GM19351 (cell line): ENCODE results near the gene ZNF451.

Experiments
- ATAC-seq: cut with Tn5 transposase; IDR thresholded peaks from one replicate; pipeline ENCODE4 v1.9.1; 2021; ENCODE audit warnings: mild to moderate bottlenecking, moderate library complexity; ENCODE audit not compliant: unreplicated experiment

ZNF451 gene

DNA sequence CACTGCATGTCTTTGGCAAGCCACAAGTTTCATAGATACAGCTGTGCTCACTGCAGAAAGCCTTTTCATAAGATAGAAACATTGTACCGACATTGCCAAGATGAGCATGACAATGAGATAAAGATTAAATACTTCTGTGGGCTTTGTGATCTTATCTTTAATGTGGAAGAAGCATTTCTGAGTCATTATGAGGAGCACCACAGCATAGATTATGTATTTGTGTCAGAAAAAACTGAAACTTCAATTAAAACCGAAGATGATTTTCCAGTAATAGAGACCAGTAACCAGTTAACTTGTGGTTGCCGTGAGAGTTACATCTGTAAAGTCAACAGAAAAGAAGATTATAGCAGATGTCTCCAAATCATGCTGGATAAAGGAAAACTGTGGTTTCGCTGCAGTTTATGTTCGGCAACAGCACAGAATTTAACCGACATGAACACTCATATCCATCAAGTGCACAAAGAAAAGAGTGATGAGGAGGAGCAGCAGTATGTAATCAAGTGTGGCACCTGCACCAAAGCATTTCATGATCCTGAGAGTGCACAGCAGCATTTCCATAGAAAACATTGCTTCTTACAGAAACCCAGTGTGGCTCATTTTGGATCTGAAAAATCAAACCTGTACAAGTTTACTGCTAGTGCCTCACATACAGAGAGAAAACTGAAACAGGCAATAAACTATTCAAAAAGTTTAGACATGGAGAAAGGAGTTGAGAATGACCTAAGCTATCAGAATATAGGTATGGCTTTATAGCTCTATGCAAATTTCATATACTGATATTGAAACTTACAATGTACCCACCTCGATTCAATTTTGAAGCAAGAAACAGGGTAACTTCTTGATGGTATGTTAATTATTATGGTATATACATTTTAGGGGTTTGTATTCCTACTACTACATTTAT lies 58.2 kb downstream of the ZNF451 start:
- ATAC-seq: no peak

DNA sequence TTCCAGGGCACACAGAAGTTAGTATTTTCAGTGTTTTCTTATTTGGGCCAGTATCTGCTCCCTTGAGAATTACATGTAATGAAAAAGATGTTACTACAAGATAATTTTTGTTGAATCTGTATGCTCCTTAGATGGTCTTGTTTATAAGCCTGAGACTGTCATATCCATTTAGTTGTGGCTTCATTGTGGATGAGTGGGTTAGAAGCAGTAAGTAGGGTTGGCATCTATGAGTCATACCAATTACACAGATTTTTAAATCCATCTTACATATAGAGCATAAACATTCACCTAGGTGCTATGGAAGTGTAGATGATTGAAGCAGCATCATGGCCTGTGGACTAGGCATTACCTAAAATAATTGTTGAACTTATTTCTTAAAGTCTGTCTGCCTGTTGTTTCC lies 68.7 kb downstream of the ZNF451 start:
- no peak for ATAC-seq

DNA sequence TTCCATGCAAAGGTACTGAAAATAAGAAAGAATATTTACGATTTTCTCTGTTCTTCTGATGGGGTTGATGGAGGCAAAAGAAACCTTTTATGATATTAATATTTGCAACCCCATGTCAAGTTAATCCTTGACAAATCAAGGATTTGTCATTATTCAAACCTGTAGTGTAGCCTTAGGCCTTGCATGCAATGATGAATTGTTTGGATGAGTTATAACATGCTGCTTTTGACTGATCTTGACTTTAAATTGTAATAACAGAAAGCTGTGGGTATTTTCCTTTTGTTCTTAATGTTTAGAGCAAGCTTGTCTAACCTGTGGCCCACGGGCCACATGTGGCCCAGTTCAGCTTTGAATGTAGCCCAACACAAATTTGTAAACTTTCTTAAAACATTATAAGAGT lies 69.1 kb downstream of the ZNF451 start:
- no peak for ATAC-seq

DNA sequence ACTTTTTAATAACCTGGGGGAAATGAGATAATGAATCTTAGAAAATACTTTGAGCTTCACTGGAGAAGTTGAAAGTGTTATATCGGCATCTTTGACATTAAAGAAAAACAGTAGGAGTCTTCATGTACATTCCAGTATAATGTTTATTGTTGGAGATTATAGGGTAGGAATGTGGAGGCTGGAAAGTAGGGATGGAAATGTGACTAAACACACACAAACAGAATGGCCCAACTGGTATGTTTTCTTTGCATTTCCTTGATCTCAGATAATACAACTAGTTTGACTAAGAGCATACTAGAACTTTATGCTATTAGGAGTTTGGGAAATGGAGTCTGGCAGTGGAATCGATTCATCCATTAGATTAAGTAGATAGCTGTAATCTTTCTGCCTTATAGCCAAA lies 72.0 kb downstream of the ZNF451 start:
- ATAC-seq: no peak

DNA sequence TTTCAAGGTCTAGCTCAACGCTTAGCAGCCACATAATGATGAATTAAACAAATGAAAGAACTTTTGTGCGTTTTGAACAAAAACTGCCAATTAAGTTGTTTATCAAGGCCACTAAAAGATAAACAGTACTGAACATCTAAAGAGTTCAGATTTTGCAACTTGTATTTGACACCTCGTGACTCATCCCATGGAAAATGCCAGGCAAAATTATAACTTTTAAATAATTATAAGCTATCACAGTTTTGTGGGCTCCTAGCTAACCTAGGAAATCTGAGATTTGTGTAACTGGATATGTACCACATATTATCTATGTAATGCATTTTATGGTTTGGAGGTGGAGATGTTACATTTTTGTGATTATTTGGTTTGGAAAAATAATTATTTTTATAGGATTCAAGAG lies 72.5 kb downstream of the ZNF451 start:
- ATAC-seq: no peak

DNA sequence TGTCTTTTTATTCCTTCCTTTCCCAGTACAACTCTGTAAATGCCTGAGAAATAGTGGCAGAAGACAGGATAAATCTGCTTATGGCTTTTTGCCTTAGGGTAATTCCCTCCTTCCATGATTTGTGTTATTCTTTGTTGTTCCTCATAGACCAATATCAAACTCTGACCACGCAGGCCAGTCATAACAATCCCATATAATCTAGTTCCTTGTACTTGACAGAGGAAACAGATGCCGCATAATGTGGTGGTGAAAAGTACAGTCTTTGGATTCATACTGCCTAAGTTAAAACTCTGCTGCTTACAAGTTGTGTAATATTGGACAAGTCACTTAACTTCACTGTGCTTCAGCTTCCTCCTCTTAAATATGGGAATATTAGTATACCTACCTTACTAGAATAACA lies 74.0 kb downstream of the ZNF451 start:
- no peak for ATAC-seq

DNA sequence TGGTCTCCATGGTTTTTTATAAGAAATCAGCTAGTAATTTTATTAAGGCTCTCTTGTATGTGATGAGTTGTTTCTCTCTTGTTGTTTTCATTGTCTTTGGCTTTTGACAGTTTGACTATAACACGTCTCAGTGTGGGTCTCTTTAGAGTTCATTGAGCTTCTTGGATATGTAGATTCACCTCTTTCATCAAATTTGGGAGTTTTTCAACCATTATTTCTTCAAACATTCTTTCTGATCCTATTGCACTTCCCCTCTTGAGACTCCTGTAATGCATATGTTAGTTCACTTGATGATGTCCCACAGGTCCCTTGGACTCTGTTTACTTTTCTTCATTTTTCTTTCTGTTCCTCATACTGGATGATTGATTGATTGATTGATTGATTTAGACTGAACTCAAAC lies 75.1 kb downstream of the ZNF451 start:
- no peak for ATAC-seq

DNA sequence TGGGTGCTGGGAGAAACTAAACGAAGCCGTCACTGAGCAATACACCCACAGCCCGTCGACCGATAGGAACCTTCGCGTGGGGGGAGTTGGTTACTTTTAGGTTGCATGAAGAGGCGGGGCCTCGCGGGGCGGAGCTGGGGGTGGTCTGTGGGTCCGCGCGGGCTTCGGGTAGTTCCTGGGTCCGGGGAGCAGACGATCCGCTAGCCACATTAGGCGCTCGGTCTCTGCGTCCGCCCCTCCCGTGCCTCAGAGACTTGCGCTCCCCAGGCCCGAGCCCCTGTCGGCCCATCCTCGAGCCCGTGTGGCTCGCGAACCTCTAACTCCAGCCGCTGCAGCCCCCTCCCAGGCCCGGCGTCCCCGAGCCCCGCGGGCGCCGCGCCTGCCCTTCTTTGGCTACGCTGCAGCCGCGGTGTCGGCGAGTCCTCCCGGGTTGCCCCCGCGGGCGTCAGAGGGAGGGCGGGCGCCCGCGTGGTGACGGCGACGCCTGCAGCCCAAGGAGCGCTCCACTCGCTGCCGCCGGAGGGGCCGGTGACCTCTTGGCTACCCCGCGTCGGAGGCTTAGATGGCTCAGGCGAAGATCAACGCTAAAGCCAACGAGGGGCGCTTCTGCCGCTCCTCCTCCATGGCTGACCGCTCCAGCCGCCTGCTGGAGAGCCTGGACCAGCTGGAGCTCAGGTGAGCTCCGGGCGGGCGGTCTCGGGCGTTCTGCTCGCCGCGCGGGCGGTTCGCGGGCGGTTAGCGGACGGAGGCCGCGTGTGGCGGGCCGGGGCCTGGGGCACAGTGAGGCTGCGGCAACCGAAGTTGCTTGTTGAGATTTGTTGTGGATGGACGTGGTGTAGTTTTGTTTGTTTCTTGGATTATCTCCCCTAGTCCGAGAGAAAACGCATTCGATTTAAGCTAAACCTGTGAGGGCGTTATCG lies 82.4 kb downstream of the ZNF451 start, which contains the start of gene BAG2:
Gene BAG2, plus strand, starts transcription at position 191 of the 920 bp plus-strand sequence. Its CDS starts 372 bp downstream, at position 563.
- peak; percentile 82 for ATAC-seq

DNA sequence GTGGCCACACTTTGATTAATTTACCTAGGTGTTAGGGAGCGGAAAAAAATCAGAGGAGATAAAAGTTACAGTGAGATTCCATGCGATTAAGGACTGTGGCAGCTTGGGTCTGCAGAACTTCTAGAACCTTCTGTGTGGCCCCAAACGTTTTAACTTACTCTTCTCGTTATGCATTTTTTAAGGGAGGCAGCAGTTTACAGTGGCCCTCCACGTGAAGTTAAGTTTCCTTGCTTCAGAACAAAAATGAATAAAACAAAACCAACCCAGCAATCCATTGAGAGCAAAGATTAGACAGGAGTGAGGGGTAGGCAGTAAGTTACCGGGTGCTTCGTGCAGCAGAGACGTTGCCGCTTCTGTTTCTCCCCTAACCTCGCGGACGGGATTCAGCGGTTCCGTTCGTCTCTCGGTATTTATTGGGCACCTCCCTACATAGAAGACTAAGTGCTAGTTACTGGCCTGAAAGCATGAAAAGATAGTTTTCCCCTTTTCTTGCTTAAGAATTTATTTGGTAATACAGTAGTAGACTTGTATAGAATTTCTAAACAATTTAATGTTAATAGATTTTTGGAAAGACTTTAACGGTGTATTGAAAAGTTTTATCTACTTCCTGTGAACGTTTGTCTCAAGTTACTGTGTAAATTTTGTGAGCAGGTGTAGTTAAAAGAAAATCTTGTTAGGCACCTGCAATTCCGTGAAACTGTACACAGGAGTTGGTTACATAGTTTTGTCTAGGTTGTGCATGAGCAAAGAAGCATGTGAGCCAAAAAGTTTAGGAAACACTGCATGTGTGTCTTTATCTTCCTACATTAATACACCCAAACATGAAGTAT lies 83.3 kb downstream of the ZNF451 start:
- peak; percentile 18 for ATAC-seq

DNA sequence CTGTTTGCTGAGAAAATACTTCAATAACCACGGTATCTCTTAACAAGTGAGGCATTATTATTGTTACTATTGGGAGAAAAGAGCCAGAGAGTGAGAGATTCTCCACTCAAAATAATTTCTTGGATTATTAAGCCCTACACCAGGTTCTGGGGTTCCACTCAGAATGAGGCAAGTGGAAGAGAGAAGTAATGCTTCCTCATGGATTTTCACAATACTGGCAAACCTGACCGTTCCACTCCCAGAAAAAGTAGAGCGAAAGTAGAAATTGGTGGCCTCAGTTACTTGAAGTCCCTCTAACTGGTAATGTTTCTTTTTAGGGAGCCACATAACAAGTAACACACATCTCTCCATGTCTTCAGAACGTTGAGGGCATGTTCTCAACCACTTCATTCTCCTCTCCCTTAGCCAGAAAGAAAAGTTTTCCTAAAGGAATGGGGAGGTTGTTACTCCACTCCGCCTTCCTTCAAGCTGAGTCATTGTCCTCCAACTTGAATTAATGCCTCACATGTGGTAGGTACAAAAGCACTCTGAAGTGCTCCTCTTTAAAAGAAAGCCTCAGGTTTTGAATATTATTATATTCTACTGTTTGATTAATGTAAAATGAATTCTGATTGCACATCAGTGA lies 84.0 kb downstream of the ZNF451 start:
- no peak for ATAC-seq

DNA sequence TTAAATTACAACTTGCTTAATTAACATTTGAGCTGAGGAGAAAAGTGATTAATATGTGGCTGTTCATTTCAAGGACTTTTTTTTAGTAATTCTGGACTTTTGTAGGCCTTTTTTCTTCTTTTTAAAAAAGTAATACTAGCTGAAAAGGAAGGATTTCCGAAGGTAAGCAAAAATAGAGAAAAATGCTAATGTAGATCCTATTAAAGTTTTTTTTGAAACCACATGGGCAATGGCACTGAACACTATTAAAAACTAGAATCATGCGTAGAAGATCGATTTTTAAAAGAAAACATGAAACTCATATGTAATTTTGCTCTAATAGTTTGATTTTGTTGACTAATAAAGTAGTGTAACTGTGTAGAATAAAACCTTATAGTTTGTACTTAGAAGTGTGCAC lies 84.5 kb downstream of the ZNF451 start:
- ATAC-seq: no peak

DNA sequence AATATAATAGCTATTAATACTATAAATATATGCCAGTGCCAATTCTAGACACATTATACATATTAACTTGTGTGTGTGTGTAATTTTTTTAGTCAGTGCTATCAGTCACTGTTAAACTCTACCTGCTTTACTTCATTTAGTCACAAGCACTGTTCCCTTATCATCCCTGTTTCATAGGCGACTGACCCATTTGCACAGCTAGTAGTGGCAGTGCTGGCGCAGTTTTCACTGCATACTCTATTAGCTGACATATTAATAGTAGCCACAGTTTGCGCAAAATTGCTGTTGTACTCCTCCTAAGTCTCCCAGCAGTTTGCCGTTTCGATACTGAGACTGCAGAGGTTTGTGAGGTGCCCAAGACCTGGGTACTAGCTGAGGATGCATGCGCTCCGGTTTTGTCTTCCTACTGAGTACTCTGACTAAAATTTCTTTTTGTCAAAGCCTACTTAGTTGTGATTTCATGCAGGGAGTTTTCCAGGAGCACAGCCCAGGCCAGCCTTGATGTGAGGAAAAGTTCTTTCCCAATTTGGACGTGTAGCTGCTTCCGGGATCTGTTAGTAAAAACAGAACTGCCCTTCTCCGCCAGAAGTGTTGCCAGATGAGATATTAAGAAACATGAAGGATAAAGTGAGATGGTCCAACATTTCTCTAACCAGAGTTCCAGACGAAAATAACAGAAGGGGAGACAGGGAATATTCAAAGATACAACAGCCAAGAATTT lies 87.7 kb downstream of the ZNF451 start:
- no peak for ATAC-seq

DNA sequence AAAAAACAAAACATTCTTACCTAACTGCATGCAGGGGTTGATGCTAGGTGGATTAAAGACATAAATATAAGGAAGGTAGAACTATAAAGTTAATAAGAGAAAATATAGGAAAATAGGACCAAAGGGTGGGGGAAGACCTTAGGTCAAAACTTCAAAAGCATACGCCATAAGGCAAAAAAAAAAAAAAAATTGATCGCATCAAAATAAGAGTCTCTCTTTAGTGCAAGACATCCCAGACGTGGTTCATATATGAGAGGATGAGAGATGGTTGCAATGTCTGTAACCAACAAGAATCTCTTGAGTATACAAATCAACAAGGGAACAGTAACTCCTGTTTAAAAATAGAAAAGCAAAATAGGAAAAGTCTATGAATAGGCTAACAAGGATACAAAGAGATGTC lies 90.6 kb downstream of the ZNF451 start:
- no peak for ATAC-seq

DNA sequence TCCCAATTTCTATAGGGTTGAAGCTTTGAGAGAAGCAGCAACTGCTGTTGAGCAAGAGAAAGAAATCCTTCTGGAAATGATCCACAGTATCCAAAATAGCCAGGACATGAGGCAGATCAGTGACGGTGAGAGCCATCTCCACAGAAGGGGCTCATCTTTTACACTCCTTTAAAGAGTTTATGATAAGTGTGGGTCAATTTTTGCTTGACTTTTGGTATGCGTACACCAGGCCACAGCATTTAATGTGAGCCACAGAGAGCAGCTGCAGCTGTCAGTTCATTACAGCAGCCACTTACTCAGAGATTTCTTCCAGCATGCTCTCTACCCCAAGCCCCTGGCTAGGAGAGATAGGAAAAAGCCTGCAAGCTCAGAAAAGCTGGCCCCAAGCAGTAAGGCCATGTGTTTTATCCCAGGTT lies 92.0 kb downstream of the ZNF451 start:
- no peak for ATAC-seq

DNA sequence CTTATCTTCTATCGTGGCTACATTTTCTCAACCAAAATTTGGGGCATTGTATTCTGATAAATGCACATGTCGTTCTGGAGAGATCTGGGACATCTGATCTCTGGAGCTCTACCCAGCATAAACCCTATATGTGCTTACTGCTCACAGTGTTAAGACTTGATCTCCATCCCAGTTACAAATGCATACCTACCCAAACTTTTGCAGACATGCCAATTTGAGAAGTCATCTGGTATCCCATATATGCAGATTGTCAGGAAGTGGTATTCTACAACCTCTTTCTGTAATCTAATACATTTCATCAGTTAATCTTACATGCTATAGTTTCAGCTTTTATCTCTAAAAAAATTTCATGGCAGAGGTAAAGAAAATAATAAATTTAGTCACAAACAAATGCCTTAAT lies 93.3 kb downstream of the ZNF451 start:
- ATAC-seq: no peak

DNA sequence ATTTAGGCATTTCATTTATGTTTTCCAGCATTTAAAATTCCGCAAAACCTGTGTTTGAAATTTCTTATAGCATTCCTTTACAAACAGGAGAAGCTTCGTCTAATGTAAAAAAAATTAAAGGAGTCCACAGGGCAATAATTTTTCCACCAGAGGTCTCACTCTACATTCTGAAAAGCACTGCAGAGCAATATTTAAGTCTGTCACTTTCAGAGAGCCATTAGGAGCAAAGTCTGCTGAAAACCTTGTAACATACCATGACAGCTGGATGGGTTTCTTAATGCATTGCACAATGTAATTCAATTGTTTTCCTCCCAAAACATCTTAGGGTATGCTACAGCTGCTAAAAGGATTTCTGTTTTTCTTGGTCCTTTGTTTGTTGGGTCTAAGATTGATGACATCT lies 100.2 kb downstream of the ZNF451 start:
- no peak for ATAC-seq

DNA sequence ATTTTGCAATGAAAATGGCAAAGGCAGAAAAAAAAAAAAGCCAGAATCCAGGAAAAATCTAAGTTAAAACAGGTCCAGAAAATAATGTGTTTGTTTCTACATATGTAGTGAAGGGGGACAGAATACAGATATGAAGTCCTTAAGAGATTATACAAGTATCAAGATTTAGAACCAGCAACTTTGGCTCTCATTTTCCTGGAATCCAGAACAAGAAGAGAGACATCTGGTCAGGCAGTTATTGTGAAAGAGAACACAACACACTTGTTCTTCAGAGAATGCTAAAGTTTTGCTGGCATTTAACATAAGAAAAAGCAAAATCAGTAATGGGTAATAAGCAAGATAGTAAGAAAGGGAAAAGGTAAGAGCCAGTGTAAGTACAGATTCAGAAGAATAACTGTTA lies 103.2 kb downstream of the ZNF451 start:
- ATAC-seq: no peak

DNA sequence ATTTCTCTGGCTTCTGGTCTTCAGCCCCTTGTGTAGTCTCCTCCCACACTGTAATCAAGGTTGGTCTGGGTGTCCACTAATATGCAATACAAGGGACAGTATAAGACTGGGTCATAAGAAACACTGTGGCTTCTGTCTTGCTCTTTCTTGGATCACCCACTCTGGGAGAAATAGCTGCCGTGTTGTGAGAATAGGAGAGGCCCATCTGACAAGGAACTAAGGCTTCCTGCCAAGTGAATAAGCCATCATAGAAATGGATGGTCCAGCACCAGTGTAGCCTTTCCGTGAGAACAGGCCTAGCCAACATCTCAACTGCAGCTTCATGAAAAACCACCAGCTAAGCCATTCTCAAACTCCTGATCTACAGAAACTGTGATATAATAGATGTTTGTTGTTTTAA lies 105.5 kb downstream of the ZNF451 start:
- no peak for ATAC-seq

DNA sequence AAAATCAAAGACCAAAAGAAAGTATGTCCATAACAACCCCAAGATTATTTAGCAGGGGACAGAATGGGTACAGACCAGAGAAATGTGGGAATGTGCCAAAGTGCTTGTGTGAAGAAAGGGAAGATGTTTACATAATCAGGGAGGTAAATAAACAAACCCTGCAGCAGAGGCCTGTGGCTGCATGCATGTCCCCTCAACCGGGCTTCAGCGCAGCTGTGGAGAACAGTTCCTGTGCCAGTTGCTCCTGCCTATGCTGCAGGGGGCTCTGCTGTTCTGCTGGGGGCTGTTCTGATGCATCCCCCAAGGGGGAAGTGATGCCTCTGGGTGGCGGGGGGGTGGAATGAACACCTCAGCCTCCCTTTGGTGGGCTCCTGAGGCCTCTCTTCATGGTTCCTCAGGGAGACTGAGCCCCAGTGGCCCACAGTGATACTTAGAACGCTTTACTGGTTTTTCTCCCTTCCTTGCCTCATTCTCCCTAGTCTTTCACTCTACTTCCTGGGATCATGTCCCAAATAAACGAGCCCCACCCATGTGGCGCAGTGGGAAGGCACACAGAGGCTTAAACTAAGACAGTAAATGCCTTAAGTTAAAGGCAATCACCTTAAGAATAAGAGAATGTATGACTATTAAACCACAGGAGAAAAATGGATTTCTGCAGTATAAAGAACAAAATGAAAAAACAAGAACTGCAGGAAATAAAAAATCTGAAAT lies 109.1 kb downstream of the ZNF451 start:
- no peak for ATAC-seq
